Effector memory CD4-positive, alpha-beta T cell (primary cell): ENCODE measurements around the gene MEGF6.
A peak's percentile ranks its signal among the peaks of the same experiment; 100 is the strongest.

Experiments used
- DNase-seq, 3 donors: peaks; one replicate each; pipeline ENCODE4 v3.0.0-alpha.2; 2020
- H3K27ac ChIP-seq: 2 replicates; pipeline ENCODE4 v1.7.0; 2013; ENCODE audit warnings: mild to moderate bottlenecking, low read length, moderate library complexity; ENCODE audit not compliant: insufficient read depth, poor library complexity, severe bottlenecking
- H3K27me3 ChIP-seq: replicated peaks from 2 replicates; pipeline ENCODE4 v1.7.0; 2013; ENCODE audit warnings: mild to moderate bottlenecking, low read length; ENCODE audit not compliant: insufficient read depth, control insufficient read depth, poor library complexity, severe bottlenecking
- H3K36me3 ChIP-seq: 2 replicates; pipeline ENCODE4 v1.7.0; 2013; ENCODE audit warnings: mild to moderate bottlenecking, low read length, moderate library complexity; ENCODE audit not compliant: control insufficient read depth, insufficient read depth
- H3K4me1 ChIP-seq: 2 replicates; pipeline ENCODE4 v1.7.0; 2013; ENCODE audit warnings: low read length, mild to moderate bottlenecking; ENCODE audit not compliant: control insufficient read depth, insufficient read depth, poor library complexity, severe bottlenecking
- H3K4me3 ChIP-seq: 2 replicates; pipeline ENCODE4 v1.7.0; 2013; ENCODE audit warnings: low read length, low read depth, mild to moderate bottlenecking; ENCODE audit not compliant: insufficient read depth, poor library complexity, severe bottlenecking
- H3K9me3 ChIP-seq: 2 replicates; pipeline ENCODE4 v1.7.0; 2013; ENCODE audit warnings: mild to moderate bottlenecking, low read length, moderate library complexity; ENCODE audit not compliant: control insufficient read depth

Gene MEGF6

DNA sequence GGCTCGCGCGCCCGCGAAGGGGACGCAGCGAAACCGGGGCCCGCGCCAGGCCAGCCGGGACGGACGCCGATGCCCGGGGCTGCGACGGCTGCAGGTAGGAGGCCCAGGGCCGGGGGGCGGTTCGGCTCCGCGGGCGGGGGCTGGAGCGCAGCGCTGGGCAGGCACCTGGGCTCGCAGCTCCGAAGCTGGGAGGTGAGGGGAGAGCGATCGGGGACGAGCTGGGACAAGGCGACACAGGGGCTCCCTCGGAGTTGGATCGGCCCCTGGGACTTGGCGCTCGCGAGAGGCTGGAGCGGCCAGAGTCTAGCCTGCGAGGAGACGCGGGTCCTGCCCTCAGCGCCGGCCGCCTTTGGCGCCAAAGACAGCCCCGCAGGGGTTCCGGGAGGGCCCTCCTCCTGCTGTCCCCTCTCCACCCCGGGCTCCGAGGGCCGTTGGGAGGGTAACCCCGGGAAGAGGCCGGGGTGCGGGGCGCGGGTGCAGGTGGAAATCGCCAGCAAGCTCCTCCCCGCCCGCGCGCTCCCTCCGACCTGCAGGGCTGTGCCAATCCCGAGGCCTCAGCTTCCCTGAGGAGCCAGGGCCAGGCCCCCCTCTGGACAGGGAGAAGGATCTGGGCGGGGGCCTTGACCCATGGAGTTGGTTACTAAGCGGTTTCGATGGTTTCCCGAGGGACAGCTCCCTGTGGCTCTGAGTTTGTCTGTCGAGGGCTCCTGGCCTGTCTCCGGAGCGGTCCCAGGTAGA lies 41.4 kb upstream of the MEGF6 start:
- Histone ChIP-seq H3K4me3 (peak overlapping the region; percentile 34), H3K36me3 (no peaks in the 10 kb centered on the region), H3K4me1 (peaks cover 35% of the 10 kb centered on the region), H3K27ac (no peak overlapping the region), H3K27me3 (peaks cover 32% of the 10 kb centered on the region), H3K9me3 (no peaks in the 10 kb centered on the region)
- DNase-seq, result no peak

DNA sequence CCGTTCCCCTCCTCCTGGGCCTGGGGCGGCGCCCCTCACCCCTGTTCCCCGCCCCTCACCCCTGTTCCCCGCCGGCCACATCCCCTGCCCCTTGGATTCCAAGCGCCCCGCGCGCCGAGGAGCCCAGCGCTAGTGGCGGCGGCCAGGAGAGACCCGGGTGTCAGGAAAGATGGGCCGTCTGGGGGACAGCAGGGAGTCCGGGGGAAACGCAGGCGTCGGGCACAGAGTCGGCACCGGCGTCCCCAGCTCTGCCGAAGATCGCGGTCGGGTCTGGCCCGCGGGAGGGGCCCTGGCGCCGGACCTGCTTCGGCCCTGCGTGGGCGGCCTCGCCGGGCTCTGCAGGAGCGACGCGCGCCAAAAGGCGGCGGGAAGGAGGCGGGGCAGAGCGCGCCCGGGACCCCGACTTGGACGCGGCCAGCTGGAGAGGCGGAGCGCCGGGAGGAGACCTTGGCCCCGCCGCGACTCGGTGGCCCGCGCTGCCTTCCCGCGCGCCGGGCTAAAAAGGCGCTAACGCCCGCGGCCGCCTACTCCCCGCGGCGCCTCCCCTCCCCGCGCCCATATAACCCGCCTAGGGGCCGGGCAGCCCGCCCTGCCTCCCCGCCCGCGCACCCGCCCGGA lies 40.7 kb upstream of the MEGF6 start, which contains the start of gene TP73:
TSS of gene TP73 (plus strand) at position 587 of the 618 bp plus-strand sequence. CDS start 29,850 bp downstream, outside the sequence.
- Histone ChIP-seq H3K9me3 (no peaks in the 10 kb centered on the region), H3K4me1 (peaks cover 35% of the 10 kb centered on the region), H3K27me3 (peaks cover 32% of the 10 kb centered on the region), H3K36me3 (peaks cover 3% of the 10 kb centered on the region), H3K27ac (no peak within 1 kb of the TSS), H3K4me3 (peak within 1 kb of the TSS; percentile 34)
- DNase-seq, result no peak

DNA sequence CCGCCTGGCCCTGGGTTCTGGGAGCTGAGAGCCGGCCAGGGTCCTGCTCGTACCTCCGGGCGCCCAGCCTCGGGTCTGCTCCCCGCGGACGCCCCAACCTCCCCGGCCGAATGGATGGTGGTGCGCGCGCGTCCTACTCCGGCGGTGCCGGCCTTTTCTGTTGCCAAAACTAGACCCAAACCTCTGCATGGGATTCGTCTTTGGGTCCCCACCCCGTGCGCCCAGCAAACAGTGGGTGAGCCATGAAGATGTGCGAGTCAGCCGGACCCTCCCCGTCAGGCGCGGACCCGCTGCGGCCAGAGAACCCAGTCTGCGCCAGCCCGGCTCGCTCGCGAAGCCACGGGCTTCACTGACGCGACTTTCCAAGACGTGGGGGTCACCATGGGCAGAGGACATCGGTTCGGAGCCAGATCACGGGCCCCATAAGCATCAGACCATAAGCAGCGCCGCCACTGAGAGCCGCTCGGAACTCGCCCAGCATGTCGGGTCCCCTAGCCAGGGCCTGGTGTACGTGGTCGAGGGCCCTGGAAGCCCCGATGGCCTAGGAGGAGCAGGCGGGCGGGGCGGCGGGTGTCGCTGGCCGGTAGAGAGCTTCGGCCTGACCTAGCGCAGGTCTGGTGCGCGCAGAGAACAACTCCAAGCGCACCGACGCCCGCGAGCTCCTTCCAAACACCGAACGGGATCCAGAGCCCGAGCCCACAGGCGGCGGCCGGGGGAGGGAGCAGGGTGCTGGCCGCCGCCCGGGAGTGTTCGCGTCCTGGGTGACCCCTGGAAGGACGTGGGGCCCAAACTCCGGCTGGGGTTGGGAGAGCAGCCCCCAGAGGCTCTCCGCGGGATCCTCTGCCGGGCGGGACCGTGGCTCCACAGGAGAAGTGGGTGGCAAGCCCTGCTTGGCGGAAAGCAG lies 40.0 kb upstream of the MEGF6 start:
- H3K27ac ChIP-seq, result no peak overlapping the region
- peaks cover 10% of the 10 kb centered on the region for H3K36me3 ChIP-seq
- no peaks in the 10 kb centered on the region for H3K9me3 ChIP-seq
- DNase-seq, result no peak
- H3K27me3 ChIP-seq, result peaks cover 32% of the 10 kb centered on the region
- peak overlapping the region; percentile 24 for H3K4me3 ChIP-seq
- peaks cover 35% of the 10 kb centered on the region for H3K4me1 ChIP-seq

DNA sequence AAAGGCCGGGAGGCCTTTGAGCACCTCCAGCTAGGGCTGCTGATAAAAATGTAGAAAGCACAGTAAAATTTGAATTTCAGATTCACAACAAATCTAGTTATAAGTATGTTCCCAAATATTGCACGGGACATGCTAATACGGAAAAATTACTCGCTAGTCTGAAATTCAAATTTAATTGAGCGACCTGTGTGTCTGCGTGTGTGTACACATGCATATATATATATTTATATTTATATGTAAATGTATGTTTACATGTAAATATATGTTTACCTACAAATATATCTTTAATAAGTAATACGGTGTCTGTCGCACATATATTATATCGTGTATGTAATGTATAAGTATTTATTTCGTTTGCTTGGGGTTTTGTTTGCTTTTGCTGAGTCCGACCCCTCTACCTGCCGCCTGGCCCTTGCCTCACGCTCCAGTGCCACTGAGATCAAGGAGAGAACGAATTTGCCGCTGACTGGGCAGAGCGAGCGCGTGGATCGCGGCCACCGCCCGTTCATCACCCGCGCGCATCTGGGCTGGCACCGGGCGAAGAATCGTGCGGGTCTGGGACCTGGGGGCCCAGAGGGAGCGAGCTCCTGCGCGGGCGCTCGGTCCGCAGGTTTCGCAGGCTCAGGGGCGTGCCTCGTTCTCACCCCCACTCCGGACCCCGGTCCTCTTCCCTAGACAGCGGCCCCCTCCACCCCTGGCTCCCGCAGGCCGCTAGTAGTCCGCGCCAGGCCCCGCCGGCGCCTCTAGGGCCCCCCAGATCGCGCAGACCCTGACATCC lies 39.1 kb upstream of the MEGF6 start:
- Histone ChIP-seq H3K27ac (no peak overlapping the region), H3K4me1 (peaks cover 35% of the 10 kb centered on the region), H3K9me3 (no peaks in the 10 kb centered on the region), H3K27me3 (peaks cover 32% of the 10 kb centered on the region), H3K36me3 (peaks cover 14% of the 10 kb centered on the region), H3K4me3 (peak overlapping the region; percentile 17)
- DNase-seq, result no peak

DNA sequence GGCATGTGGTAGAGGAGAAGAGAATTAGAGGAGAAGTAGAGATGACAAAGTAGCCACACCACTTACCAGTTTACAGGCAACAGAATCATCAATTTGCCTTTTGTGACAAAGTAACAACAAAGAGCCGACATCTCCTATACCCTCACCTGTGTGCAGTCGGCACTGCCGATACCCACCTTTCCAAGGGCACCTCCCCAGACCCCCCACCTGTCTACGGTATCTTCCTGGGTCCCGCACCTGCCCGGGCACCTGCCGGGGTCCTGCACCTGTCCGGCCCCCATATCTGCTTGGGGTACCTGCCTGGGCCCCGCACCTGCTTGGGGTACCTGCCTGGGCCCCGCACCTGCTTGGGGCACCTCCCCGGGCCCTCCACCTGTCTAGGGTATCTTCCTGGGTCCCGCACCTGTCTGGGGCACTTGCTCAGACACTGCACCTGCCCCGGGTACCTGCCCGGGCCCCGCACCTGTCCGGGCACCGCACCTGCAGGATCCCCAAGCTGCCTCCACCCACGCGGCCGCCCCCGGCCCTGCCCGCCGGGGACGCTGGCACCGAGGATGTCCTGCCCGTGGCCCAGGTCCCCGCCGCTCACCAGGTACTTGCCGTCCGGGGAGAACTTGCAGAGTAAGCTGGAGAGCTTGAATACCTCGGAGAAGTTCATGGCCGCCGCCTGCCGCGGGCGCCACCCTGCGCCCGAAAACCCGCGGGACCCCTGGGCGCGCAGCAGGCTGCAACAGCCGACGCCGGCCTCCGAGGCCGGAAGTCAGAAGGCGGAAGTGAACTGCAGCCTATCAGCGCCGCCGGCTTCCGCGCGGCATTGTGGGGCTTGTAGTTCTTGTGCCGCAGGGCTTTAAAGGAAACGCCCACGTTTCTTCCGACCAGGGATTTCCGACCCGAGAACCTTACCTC lies 38.3 kb upstream of the MEGF6 start, which contains the start of gene WRAP73:
TSS of gene WRAP73 (minus strand) at position 762 of the 906 bp plus-strand sequence. CDS start at position 658, 104 bp downstream.
- DNase-seq, result peak; percentile 78 to 82 (median 78)
- Histone ChIP-seq H3K27me3 (peaks cover 32% of the 10 kb centered on the region), H3K27ac (peak within 1 kb of the TSS; percentile 53), H3K4me1 (peaks cover 35% of the 10 kb centered on the region), H3K9me3 (no peaks in the 10 kb centered on the region), H3K4me3 (peak within 1 kb of the TSS; percentile 86), H3K36me3 (peaks cover 18% of the 10 kb centered on the region)

DNA sequence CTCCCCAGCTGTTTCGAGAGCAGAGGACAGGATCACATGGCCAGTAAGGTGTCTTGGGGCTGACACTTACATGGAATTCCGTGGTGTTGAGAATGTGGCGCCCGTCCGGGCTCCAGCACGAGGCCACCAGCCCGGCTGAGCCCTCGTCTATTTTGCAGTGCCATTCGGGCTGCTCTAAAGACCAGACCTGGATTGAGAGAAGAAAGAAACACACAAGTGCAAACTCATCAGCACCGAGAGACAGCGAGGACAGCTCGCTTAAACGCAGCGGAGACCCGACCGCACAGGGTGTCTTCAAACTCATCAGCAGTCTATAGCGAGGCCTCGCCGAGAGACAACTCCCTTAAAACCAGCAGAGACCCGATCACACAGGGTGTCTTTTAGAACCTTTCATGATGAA lies 35.3 kb upstream of the MEGF6 start:
- no peak for DNase-seq
- Histone ChIP-seq H3K27ac (no peak overlapping the region), H3K4me1 (peaks cover 23% of the 10 kb centered on the region), H3K27me3 (peaks cover 13% of the 10 kb centered on the region), H3K4me3 (no peak overlapping the region), H3K36me3 (peaks cover 18% of the 10 kb centered on the region), H3K9me3 (no peaks in the 10 kb centered on the region)

DNA sequence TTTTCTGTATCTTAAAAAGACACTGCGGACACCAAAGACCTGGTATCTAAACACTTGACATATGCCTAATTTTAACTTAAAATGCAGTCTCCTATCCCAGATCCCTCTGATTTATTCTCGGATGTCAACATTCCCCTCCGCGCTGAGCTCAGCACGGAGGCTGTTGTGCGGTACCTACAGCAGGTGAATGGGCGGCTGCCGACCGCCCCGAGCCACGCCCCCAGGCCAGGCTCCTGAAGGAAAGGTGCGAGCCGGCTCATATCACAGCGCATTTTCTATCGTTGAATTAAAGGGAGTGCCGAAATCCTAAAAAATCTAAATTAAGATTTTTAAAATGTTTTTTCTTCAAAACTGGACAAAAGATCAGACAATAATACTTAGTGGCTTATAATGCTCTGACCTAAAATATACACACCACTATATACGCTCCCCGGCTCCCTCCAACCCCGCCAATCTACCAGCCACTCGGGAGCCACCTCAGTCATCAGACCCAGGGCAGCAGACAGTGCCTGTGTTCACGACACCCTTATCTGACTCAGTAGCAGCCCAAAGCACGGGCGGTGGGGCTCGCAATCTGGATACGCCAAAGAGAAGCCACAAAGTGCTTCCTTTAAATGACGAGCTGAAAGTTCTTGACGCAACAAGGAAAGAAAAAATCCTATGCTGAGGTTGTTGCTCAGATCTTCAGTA lies 34.5 kb upstream of the MEGF6 start:
- Histone ChIP-seq H3K27ac (no peak overlapping the region), H3K4me3 (no peak overlapping the region), H3K4me1 (peaks cover 15% of the 10 kb centered on the region), H3K36me3 (peaks cover 18% of the 10 kb centered on the region), H3K27me3 (peaks cover 5% of the 10 kb centered on the region), H3K9me3 (no peaks in the 10 kb centered on the region)
- no peak for DNase-seq

DNA sequence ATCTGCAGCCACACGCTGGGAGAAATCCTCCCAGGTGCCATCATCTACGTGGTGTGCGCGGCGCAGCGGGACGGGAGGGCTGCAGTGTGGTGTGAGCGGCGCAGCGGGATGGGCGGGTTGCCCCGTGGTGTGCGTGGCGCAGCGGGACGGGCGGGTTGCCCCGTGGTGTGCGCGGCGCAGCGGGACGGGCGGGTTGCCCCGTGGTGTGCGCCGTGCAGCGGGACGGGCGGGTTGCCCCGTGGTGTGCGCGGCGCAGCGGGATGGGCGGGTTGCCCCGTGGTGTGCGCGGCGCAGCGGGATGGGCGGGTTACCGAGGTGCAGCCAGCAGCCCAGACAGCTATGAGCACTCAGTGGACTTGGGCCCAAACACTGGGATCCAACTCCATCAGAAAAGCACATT lies 33.9 kb upstream of the MEGF6 start:
- Histone ChIP-seq H3K4me1 (peaks cover 11% of the 10 kb centered on the region), H3K36me3 (peaks cover 20% of the 10 kb centered on the region), H3K9me3 (no peaks in the 10 kb centered on the region), H3K27ac (no peak overlapping the region), H3K4me3 (no peak overlapping the region), H3K27me3 (no peaks in the 10 kb centered on the region)
- no peak for DNase-seq
